Brain microvascular endothelial cell (primary cell): ENCODE results near the gene NEUROD2.
"Not testable (repeated sequence)": the region's sequence is repeated elsewhere in the genome, so short reads cannot be mapped to it uniquely, and the experiment has no call there.

ENCODE experiments used
- DNase-seq: peaks from one replicate; pipeline ENCODE4 v3.0.0-alpha.2; 2020
- H3K27ac ChIP-seq: fragments of 250-450 bp; sonication (Bioruptor Pico); 2 replicates; pipeline ENCODE4 v1.5.1; 2020; ENCODE audit warnings: mild to moderate bottlenecking, moderate library complexity
- H3K27me3 ChIP-seq: fragments of 250-450 bp; sonication (Bioruptor Pico); replicated peaks from 2 replicates; pipeline ENCODE4 v1.5.1; 2020; ENCODE audit warnings: mild to moderate bottlenecking
- H3K36me3 ChIP-seq: fragments of 250-450 bp; sonication (Bioruptor Pico); replicated peaks from 2 replicates; pipeline ENCODE4 v1.5.1; 2020; ENCODE audit warnings: mild to moderate bottlenecking
- H3K4me3 ChIP-seq: 2 replicates; pipeline ENCODE4 v1.5.1; 2011; ENCODE audit warnings: low read depth, mild to moderate bottlenecking, control low read depth, low read length, moderate library complexity
- in situ Hi-C: cut with HindIII; loops from 2 replicates; pipeline ENCODE4 v1.10.0; 2017; ENCODE audit warnings: low sequenced_read_pairs, low pct_ligation_motif_present
- TF ChIP-seq, protein P1 (sequence below): IDR thresholded peaks from 2 replicates; pipeline ENCODE4 v1.5.1; 2011; ENCODE audit warnings: low read depth, mild to moderate bottlenecking, moderate library complexity, low read length, control low read depth, inconsistent platforms; ENCODE audit errors: missing control alignments

The NEUROD2 gene

GRCh38 chr17:39591958-39592954, 15.5 kb downstream of the NEUROD2 start:
- no peak overlapping the region for H3K27ac ChIP-seq
- TF ChIP-seq, protein P1, sequence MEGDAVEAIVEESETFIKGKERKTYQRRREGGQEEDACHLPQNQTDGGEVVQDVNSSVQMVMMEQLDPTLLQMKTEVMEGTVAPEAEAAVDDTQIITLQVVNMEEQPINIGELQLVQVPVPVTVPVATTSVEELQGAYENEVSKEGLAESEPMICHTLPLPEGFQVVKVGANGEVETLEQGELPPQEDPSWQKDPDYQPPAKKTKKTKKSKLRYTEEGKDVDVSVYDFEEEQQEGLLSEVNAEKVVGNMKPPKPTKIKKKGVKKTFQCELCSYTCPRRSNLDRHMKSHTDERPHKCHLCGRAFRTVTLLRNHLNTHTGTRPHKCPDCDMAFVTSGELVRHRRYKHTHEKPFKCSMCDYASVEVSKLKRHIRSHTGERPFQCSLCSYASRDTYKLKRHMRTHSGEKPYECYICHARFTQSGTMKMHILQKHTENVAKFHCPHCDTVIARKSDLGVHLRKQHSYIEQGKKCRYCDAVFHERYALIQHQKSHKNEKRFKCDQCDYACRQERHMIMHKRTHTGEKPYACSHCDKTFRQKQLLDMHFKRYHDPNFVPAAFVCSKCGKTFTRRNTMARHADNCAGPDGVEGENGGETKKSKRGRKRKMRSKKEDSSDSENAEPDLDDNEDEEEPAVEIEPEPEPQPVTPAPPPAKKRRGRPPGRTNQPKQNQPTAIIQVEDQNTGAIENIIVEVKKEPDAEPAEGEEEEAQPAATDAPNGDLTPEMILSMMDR, result no peak
- peak; percentile 9 for DNase-seq
- in situ Hi-C loops, result no loop called here
- H3K4me3 ChIP-seq, result no peak overlapping the region
- no peaks in the 10 kb centered on the region for H3K36me3 ChIP-seq
- peaks cover 33% of the 10 kb centered on the region for H3K27me3 ChIP-seq

DNA sequence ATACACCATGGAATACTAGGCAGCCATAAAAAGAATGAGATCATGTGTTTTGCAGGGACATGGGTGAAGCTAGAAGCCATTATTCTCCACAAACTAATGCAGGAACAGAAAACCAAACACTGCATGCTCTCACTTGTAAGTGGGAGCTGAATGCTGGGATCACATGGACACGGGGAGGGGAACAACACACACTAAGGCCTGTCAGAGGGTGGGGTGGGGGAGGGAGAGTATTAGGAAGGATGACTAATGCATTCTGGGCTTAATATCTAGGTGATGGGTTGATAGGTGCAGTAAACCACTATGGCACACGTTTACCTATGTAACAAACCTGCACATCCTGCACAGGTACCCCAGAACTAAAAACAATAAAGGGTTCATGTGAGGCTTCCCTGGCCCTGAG, 17.5 kb downstream of the NEUROD2 start:
- H3K36me3 ChIP-seq, H3K27ac ChIP-seq, DNase-seq, in situ Hi-C loops, H3K4me3 ChIP-seq: not testable (repeated sequence)
- peaks cover 13% of the 10 kb centered on the region for H3K27me3 ChIP-seq

- no peak for DNase-seq
- Histone ChIP-seq H3K27me3 (peaks cover 6% of the 10 kb centered on the region), H3K27ac (no peak overlapping the region), H3K36me3 (no peaks in the 10 kb centered on the region), H3K4me3 (no peak overlapping the region)
- in situ Hi-C loops, result no loop called here
- TF ChIP-seq, protein P1, result no peak
These were observed 25.1 kb downstream of the NEUROD2 start for GRCh38 chr17:39582658-39583057.

DNA sequence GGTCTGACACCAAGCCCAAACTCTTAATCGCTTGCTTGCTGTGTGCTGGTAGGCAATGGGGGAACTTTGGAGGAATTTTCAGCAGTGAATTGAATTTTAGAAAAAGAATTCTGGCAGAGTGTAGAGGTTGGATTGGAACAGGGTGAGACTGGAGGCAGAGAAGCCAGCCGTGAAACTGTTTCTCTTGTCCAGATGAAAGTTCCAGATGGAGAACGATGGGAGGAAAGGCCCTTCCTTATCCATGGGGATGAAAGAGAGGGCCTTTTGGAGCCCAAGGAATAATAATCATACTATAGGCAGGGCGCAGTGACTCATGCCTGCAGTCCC, 26.0 kb downstream of the NEUROD2 start:
- H3K27me3 ChIP-seq, result peaks cover 5% of the 10 kb centered on the region
- H3K36me3 ChIP-seq, result no peaks in the 10 kb centered on the region
- no peak overlapping the region for H3K4me3 ChIP-seq
- H3K27ac ChIP-seq, result no peak overlapping the region
- DNase-seq, result no peak
- TF ChIP-seq, protein P1, result no peak
- in situ Hi-C loops, result no loop called here

- in situ Hi-C loops, result no loop called here
- no peak overlapping the region for H3K27ac ChIP-seq
- DNase-seq, result no peak
- H3K27me3 ChIP-seq, result peaks cover 5% of the 10 kb centered on the region
- H3K36me3 ChIP-seq, result no peaks in the 10 kb centered on the region
- TF ChIP-seq, protein P1, result no peak
- H3K4me3 ChIP-seq, result no peak overlapping the region
These were observed 26.5 kb downstream of the NEUROD2 start for GRCh38 chr17:39581071-39581758.

DNA sequence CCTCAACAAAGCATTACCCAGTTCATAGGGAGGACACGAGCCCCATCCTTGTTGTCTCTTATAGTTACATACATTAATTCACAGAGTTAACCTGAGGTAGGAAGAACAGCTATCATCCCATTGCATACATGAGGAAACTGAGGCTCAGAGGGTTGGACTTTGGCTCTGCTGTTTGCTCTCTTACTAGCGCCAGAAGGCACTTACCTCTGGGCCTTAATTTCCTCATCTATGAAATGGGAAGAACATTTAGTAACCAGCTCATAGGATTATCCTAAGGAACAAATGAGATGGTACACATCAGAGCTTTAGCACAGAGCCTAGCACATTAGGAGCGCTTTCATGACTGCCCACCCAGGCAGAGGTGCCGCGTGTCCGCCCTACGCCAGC, 27.6 kb downstream of the NEUROD2 start:
- TF ChIP-seq, protein P1, result no peak

More for the DNA sequence above, 27.6 kb downstream of the NEUROD2 start:
- in situ Hi-C loops, result no loop called here
- no peak overlapping the region for H3K27ac ChIP-seq
- no peaks in the 10 kb centered on the region for H3K36me3 ChIP-seq
- peaks cover 5% of the 10 kb centered on the region for H3K27me3 ChIP-seq
- DNase-seq, result no peak
- no peak overlapping the region for H3K4me3 ChIP-seq
